PC-3 (cell line): ENCODE measurements around the gene ACP7. TPM values are rescaled to one million over a fixed set of nuclear protein-coding genes. Genes with fewer than 3 reads are reported as not detected.

ENCODE experiments used
- ATAC-seq: fragments of 200-7000 bp; cut with Tn5 transposase; 2 replicates; pipeline ENCODE4 v1.9.1; 2020; ENCODE audit warnings: mild to moderate bottlenecking, moderate library complexity
- BruUV-seq: library from RNA; stranded (reverse); fragments of 400-500 nt; replicated peaks from 2 replicates; lab custom pipeline; 2021; lab: Mats Ljungman, UMichigan
- CTCF ChIA-PET: fragments of 300-600 bp; sonication (Branson Sonifier 250); formaldehyde crosslinking; loops from one replicate; lab custom pipeline; 2022; ENCODE audit warnings: antibody characterized with exemption; lab: Charles Lee
- POLR2A ChIA-PET: fragments of 300-600 bp; sonication (Branson Sonifier 250); formaldehyde crosslinking; loops from one replicate; lab custom pipeline; 2022; ENCODE audit warnings: antibody characterized with exemption; ENCODE audit not compliant: unreplicated experiment; lab: Charles Lee
- DNase-seq: peaks from one replicate; pipeline ENCODE4 v3.0.0-alpha.2; 2015
- H2AFZ ChIP-seq: fragments of 300-600 bp; sonication (generic); 2 replicates; pipeline ENCODE4 v1.6.0; 2016; ENCODE audit warnings: antibody characterized with exemption, low read length
- H3F3A ChIP-seq: fragments of 300-600 bp; sonication (generic); one replicate; pipeline ENCODE4 v1.6.0; 2017; ENCODE audit warnings: antibody characterized with exemption, low read length, control low read depth, mild to moderate bottlenecking; ENCODE audit not compliant: unreplicated experiment
- H3K27ac ChIP-seq: fragments of 300-600 bp; sonication (generic); 2 replicates; pipeline ENCODE4 v1.5.1; 2016; ENCODE audit warnings: mild to moderate bottlenecking, low read length
- H3K27me3 ChIP-seq: fragments of 300-600 bp; sonication (generic); 2 replicates; pipeline ENCODE4 v1.6.1; 2016; ENCODE audit warnings: low read length, mixed read lengths
- H3K36me3 ChIP-seq: fragments of 300-600 bp; sonication (generic); 2 replicates; pipeline ENCODE4 v1.6.1; 2016; ENCODE audit warnings: low read depth, mixed run types, low read length, mixed read lengths
- H3K4me1 ChIP-seq: fragments of 300-600 bp; sonication (generic); 2 replicates; pipeline ENCODE4 v1.5.1; 2016; ENCODE audit warnings: low read length; ENCODE audit not compliant: insufficient read depth
- H3K4me2 ChIP-seq: fragments of 300-600 bp; sonication (generic); 2 replicates; pipeline ENCODE4 v1.6.0; 2016; ENCODE audit warnings: low read length
- H3K4me3 ChIP-seq: fragments of 300-600 bp; sonication (generic); 2 replicates; pipeline ENCODE4 v1.5.1; 2016; ENCODE audit warnings: mild to moderate bottlenecking, low read length, mixed read lengths
- H3K79me2 ChIP-seq: fragments of 300-600 bp; sonication (generic); 2 replicates; pipeline ENCODE4 v1.6.1; 2017; ENCODE audit warnings: low read length, mixed read lengths
- H3K9ac ChIP-seq: fragments of 300-600 bp; sonication (generic); 2 replicates; pipeline ENCODE4 v1.6.0; 2016; ENCODE audit warnings: mild to moderate bottlenecking, low read length
- H3K9me2 ChIP-seq: fragments of 300-600 bp; sonication (generic); replicated peaks from 2 replicates; pipeline ENCODE4 v1.6.1; 2016; ENCODE audit warnings: mixed run types, low read length, mixed read lengths
- H3K9me3 ChIP-seq: fragments of 300-600 bp; sonication (generic); 2 replicates; pipeline ENCODE4 v1.6.1; 2016; ENCODE audit warnings: low read length, mixed read lengths
- H4K20me1 ChIP-seq: fragments of 300-600 bp; sonication (generic); 2 replicates; pipeline ENCODE4 v1.6.1; 2016; ENCODE audit warnings: low read length, mixed read lengths
- EZH2 ChIP-seq: fragments of 300-600 bp; sonication (generic); IDR thresholded peaks from one replicate; pipeline ENCODE4 v1.6.1; 2017; ENCODE audit warnings: antibody characterized with exemption, mild to moderate bottlenecking, low read length; ENCODE audit not compliant: unreplicated experiment
- EZH2phosphoT487 ChIP-seq: fragments of 300-600 bp; sonication (generic); IDR thresholded peaks from 2 replicates; pipeline ENCODE4 v1.6.1; 2018; ENCODE audit warnings: mild to moderate bottlenecking, antibody characterized with exemption, low read length, borderline replicate concordance
- intact Hi-C: fragments of 100-400 bp; cut with micrococcal nuclease; formaldehyde crosslinking; loops from 2 replicates; pipeline ENCODE4 v1.9.0; 2023
- total RNA-seq: library from RNA; depleted of rRNA; stranded (reverse); fragments of >200 nt; gene quantifications from 2 replicates; pipeline ENCODE4 v1.2.3, GENCODE V29; 2014
- TF ChIP-seq, protein P1 (sequence below): fragments of 300-600 bp; sonication (generic); conservative IDR thresholded peaks from 2 replicates; pipeline ENCODE4 v1.5.1; 2017; ENCODE audit warnings: antibody characterized with exemption, low read depth, mild to moderate bottlenecking, low read length

The ACP7 gene
- total RNA-seq, 1 experiment from 2014 or later: 5.0 TPM

DNA sequence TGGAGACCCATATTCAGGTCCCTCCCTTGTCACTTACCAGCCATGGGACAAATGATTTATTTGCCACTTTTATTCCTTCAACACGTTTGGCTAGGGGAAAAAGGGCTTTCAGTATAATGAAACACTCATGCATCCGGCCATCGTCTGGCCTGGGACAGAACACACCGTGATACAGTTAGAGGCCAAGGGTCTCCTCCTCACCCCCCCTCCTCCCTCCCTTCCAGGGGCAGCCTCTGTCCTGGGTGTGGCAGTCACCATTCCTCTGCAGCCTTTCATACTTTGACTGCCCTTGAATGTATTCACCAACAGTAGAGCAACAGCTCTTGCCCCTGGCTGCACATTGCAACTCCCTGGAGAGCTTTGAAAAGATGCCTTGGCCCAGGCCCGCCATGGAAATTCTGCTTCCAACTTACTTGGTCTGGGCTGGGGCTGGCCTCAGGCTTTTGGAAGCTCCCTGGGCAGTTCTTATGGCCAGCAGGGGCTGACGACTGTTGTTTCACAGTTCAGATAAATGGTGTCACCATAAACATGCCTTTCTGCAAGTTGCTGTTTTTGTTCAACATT is 44.4 kb downstream of the ACP7 start:
- no peak for DNase-seq
- no TSS peak for BruUV-seq
- Histone ChIP-seq H3K9me2 (no peaks in the 10 kb centered on the region), H3K9me3 (no peaks in the 10 kb centered on the region), H3K27ac (no peak overlapping the region), H3K79me2 (peaks cover 79% of the 10 kb centered on the region), H2AFZ (no peak overlapping the region), H3K4me3 (no peak overlapping the region), H3K9ac (no peak overlapping the region), H3F3A (no peaks in the 10 kb centered on the region), H3K4me2 (no peak overlapping the region), H3K4me1 (peaks cover 7% of the 10 kb centered on the region; the same call in 1 of the 2 replicates), H3K27me3 (no peaks in the 10 kb centered on the region), H3K36me3 (no peaks in the 10 kb centered on the region), H4K20me1 (peaks cover 32% of the 10 kb centered on the region)
- intact Hi-C loops: no loop called here
- ChIA-PET CTCF (no interaction called here), POLR2A (no interaction called here)
- no peak for ATAC-seq
- TF ChIP-seq, protein P1, sequence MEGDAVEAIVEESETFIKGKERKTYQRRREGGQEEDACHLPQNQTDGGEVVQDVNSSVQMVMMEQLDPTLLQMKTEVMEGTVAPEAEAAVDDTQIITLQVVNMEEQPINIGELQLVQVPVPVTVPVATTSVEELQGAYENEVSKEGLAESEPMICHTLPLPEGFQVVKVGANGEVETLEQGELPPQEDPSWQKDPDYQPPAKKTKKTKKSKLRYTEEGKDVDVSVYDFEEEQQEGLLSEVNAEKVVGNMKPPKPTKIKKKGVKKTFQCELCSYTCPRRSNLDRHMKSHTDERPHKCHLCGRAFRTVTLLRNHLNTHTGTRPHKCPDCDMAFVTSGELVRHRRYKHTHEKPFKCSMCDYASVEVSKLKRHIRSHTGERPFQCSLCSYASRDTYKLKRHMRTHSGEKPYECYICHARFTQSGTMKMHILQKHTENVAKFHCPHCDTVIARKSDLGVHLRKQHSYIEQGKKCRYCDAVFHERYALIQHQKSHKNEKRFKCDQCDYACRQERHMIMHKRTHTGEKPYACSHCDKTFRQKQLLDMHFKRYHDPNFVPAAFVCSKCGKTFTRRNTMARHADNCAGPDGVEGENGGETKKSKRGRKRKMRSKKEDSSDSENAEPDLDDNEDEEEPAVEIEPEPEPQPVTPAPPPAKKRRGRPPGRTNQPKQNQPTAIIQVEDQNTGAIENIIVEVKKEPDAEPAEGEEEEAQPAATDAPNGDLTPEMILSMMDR: no peak
- TF ChIP-seq EZH2 (no peak), EZH2phosphoT487 (no peak)

DNA sequence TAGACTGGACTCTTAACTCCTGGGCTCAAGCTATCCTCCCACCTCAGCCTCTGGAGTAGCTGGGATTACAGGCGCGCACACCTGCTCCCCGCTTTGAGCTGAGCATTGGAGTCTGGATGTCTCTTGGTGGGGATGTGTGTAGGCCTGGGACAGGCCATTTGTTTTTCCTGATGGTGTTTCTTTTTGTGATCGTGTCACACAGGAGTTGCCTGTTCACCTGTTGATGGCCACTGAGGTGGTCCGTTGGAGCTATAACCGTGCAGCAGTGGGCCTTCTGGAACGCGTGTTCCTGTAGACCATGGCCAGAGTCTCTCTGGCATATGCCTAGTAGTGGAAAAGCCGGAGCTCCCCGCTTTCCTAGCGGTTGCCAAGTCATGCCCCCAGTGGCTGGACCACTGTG is 44.9 kb downstream of the ACP7 start:
- H3K27ac ChIP-seq: no peak overlapping the region
- CTCF ChIA-PET: no interaction called here
- peaks cover 32% of the 10 kb centered on the region for H4K20me1 ChIP-seq
- TF ChIP-seq, protein P1: no peak
- no peak for TF ChIP-seq EZH2phosphoT487
- no peak for TF ChIP-seq EZH2
- no peaks in the 10 kb centered on the region for H3K9me2 ChIP-seq
- no peak overlapping the region for H3K4me2 ChIP-seq
- peaks cover 7% of the 10 kb centered on the region; the same call in 1 of the 2 replicates for H3K4me1 ChIP-seq
- no peak overlapping the region for H3K9ac ChIP-seq
- H3K4me3 ChIP-seq: no peak overlapping the region
- H2AFZ ChIP-seq: no peak overlapping the region
- peaks cover 84% of the 10 kb centered on the region for H3K79me2 ChIP-seq
- POLR2A ChIA-PET: no interaction called here
- H3K27me3 ChIP-seq: no peaks in the 10 kb centered on the region
- no peaks in the 10 kb centered on the region for H3F3A ChIP-seq
- no peak for DNase-seq
- H3K36me3 ChIP-seq: no peaks in the 10 kb centered on the region
- ATAC-seq: no peak
- BruUV-seq: no TSS peak
- no peaks in the 10 kb centered on the region for H3K9me3 ChIP-seq
- intact Hi-C loops: no loop called here

DNA sequence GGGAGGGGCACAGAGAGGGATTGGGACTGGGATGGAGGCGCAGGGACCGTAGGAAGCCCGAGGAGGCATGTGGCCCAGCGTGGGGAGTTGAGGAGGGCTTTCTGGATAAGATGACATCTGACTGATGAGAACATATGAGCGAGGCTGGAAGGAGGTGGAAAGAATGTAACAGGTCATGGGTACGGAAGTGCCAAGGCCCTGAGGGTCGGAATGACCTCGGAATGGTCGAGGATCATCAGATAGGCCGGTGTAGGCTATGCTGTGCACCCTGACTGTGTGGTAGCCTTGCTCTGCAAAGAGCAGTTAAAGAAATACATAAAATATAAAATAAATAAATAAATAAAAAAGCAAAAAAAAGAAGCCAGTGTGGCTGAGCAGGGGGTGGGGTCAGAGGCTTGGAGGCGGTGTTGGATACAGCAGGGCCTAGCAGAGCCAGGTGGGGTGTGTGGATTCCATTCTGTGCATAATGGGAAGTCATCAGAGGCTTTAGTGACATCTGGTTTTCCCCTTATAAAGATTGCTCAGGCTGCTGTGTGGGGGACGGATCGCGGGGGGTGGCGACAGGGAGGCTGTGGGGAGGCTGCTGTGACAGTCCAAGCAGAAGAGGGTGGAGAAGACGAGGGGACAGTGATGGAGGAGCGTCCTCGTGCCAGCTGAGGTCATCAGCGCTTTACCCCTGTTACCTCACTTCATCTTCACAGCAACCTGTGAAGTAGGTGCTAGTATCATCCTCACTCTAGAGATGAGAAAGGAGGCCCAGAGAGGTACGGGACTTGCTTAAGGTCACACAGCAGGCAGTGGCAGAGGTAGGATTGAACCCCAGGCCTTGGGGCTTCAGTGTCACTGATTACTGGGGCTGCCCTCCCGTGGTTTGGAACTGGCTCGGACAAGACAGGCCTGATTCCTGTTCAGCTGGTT is 46.4 kb downstream of the ACP7 start:
- peaks cover 97% of the 10 kb centered on the region for H3K79me2 ChIP-seq
- no peak overlapping the region for H3K4me2 ChIP-seq
- no peak for DNase-seq
- ATAC-seq: no peak
- H4K20me1 ChIP-seq: peaks cover 32% of the 10 kb centered on the region
- TF ChIP-seq EZH2phosphoT487 (no peak), EZH2 (no peak)
- TF ChIP-seq, protein P1: no peak
- ChIA-PET POLR2A (no interaction called here), CTCF (no interaction called here)
- H3K36me3 ChIP-seq: no peaks in the 10 kb centered on the region
- BruUV-seq: no TSS peak
- H3K27me3 ChIP-seq: no peaks in the 10 kb centered on the region
- no peaks in the 10 kb centered on the region for H3K9me3 ChIP-seq
- no peak overlapping the region for H3K27ac ChIP-seq
- H3F3A ChIP-seq: no peaks in the 10 kb centered on the region
- no peak overlapping the region for H2AFZ ChIP-seq
- intact Hi-C loops: no loop called here
- H3K4me1 ChIP-seq: peaks cover 7% of the 10 kb centered on the region; the same call in 1 of the 2 replicates
- no peaks in the 10 kb centered on the region for H3K9me2 ChIP-seq
- H3K4me3 ChIP-seq: no peak overlapping the region
- H3K9ac ChIP-seq: no peak overlapping the region
